ENCODE measurements around the gene PGLYRP4. TPM values are rescaled to one million over a fixed set of nuclear protein-coding genes. Genes with fewer than 3 reads are reported as not detected.

PGLYRP4 gene
- total RNA-seq, 1 donor from 2014 or later = not detected

GRCh38 chr1:153367090-153367489 lies 18.4 kb upstream of the PGLYRP4 start:
- Mint-ChIP-seq H3K27me3 (ENCODE audit: low read depth) (peaks cover 62% of the 10 kb centered on the region), H3K27ac (ENCODE audit: unreplicated experiment) (no peak overlapping the region), H3K36me3 (ENCODE audit: low read depth) (no peaks in the 10 kb centered on the region), H3K9me3 (no peaks in the 10 kb centered on the region), H3K4me1 (no peaks in the 10 kb centered on the region), H3K4me3 (no peak overlapping the region)
- TF ChIP-seq, protein P1, sequence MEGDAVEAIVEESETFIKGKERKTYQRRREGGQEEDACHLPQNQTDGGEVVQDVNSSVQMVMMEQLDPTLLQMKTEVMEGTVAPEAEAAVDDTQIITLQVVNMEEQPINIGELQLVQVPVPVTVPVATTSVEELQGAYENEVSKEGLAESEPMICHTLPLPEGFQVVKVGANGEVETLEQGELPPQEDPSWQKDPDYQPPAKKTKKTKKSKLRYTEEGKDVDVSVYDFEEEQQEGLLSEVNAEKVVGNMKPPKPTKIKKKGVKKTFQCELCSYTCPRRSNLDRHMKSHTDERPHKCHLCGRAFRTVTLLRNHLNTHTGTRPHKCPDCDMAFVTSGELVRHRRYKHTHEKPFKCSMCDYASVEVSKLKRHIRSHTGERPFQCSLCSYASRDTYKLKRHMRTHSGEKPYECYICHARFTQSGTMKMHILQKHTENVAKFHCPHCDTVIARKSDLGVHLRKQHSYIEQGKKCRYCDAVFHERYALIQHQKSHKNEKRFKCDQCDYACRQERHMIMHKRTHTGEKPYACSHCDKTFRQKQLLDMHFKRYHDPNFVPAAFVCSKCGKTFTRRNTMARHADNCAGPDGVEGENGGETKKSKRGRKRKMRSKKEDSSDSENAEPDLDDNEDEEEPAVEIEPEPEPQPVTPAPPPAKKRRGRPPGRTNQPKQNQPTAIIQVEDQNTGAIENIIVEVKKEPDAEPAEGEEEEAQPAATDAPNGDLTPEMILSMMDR (conservative IDR thresholded peaks at IDR 0.05) = no peak
- no peak for DNase-seq (ENCODE audit: low read depth, low spot score)

DNA sequence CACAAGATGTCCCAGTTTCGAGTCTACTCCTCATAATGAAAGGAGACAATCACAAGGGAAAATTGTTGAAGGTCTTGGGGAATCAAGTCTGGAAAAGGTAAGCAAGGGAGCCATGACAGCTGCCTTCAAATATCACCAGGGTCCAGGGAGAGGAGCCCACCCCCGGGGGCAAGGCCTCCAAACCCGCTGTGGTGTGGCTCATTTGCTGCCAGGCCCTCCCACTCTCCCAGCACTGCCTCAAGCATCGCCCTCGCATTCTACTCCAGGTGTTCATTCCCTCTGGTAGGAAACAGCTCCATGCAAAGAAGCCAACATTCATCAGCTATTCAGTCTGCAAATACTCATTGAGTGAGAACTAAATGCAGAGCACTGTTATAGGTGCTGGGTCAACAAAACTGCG lies 17.6 kb upstream of the PGLYRP4 start:
- TF ChIP-seq, protein P1 (conservative IDR thresholded peaks at IDR 0.05) = no peak
- Mint-ChIP-seq H3K4me1 (no peaks in the 10 kb centered on the region), H3K27ac (ENCODE audit: unreplicated experiment) (no peak overlapping the region), H3K9me3 (no peaks in the 10 kb centered on the region), H3K36me3 (ENCODE audit: low read depth) (no peaks in the 10 kb centered on the region), H3K4me3 (no peak overlapping the region), H3K27me3 (ENCODE audit: low read depth) (peaks cover 54% of the 10 kb centered on the region)
- no peak for DNase-seq (ENCODE audit: low read depth, low spot score)

GRCh38 chr1:153365696-153366095 lies 17.1 kb upstream of the PGLYRP4 start:
- peaks cover 52% of the 10 kb centered on the region for H3K27me3 Mint-ChIP-seq (ENCODE audit: low read depth)
- H3K4me3 Mint-ChIP-seq = no peak overlapping the region
- H3K9me3 Mint-ChIP-seq = no peaks in the 10 kb centered on the region
- TF ChIP-seq, protein P1 (conservative IDR thresholded peaks at IDR 0.05) = no peak
- H3K4me1 Mint-ChIP-seq = no peaks in the 10 kb centered on the region
- no peaks in the 10 kb centered on the region for H3K36me3 Mint-ChIP-seq (ENCODE audit: low read depth)
- no peak for DNase-seq (ENCODE audit: low read depth, low spot score)
- H3K27ac Mint-ChIP-seq (ENCODE audit: unreplicated experiment) = no peak overlapping the region

- no peak overlapping the region for H3K27ac Mint-ChIP-seq (ENCODE audit: unreplicated experiment)
- DNase-seq (ENCODE audit: low read depth, low spot score) = no peak
- no peaks in the 10 kb centered on the region for H3K36me3 Mint-ChIP-seq (ENCODE audit: low read depth)
Measured at GRCh38 chr1:153364766-153365666, 16.4 kb upstream of the PGLYRP4 start.

GRCh38 chr1:153364156-153364555 lies 15.5 kb upstream of the PGLYRP4 start:
- TF ChIP-seq, protein P1 (conservative IDR thresholded peaks at IDR 0.05) = no peak
- H3K27me3 Mint-ChIP-seq (ENCODE audit: low read depth) = peaks cover 42% of the 10 kb centered on the region

More at GRCh38 chr1:153364766-153365666, 16.4 kb upstream of the PGLYRP4 start:
- Mint-ChIP-seq H3K4me1 (no peaks in the 10 kb centered on the region), H3K9me3 (no peaks in the 10 kb centered on the region), H3K4me3 (no peak overlapping the region), H3K27me3 (ENCODE audit: low read depth) (peaks cover 47% of the 10 kb centered on the region)
- TF ChIP-seq, protein P1 (conservative IDR thresholded peaks at IDR 0.05) = no peak

More at GRCh38 chr1:153364156-153364555, 15.5 kb upstream of the PGLYRP4 start:
- Mint-ChIP-seq H3K27ac (ENCODE audit: unreplicated experiment) (no peak overlapping the region), H3K36me3 (ENCODE audit: low read depth) (no peaks in the 10 kb centered on the region), H3K9me3 (no peaks in the 10 kb centered on the region), H3K4me3 (no peak overlapping the region), H3K4me1 (no peaks in the 10 kb centered on the region)
- DNase-seq (ENCODE audit: low read depth, low spot score) = no peak
